Neural progenitor cell (in vitro differentiated cells): ENCODE results near the gene CADM1.

Experiments used
- CTCF ChIP-seq: fragments of 200-600 bp; sonication (generic); IDR thresholded peaks from 2 replicates; pipeline ENCODE4 v1.5.1; 2017; ENCODE audit warnings: antibody characterized with exemption, mild to moderate bottlenecking
- EZH2 ChIP-seq: fragments of 200-600 bp; sonication (generic); IDR thresholded peaks from 2 replicates; pipeline ENCODE4 v1.6.1; 2017; ENCODE audit warnings: antibody characterized with exemption, mild to moderate bottlenecking, moderate library complexity
- EZH2phosphoT487 ChIP-seq: fragments of 200-600 bp; sonication (generic); IDR thresholded peaks from 2 replicates; pipeline ENCODE4 v1.6.1; 2017; ENCODE audit warnings: antibody characterized with exemption

GRCh38 chr11:115421352-115421991 is 82.7 kb downstream of the CADM1 start:
- TF ChIP-seq EZH2 (no peak), CTCF (no peak), EZH2phosphoT487 (no peak)
